PC-9 (cell line): ENCODE data around the gene FUBP1. TPM values are rescaled to one million over a fixed set of nuclear protein-coding genes. Genes with fewer than 3 reads are reported as not detected.
"Not testable (repeated sequence)": the region's sequence is repeated elsewhere in the genome, so short reads cannot be mapped to it uniquely, and the experiment has no call there.

Source experiments
- BruUV-seq: library from RNA; stranded (reverse); fragments of 400-500 nt; replicated peaks from 2 replicates; lab custom pipeline; 2021; lab: Mats Ljungman, UMichigan
- CTCF ChIA-PET: fragments of 300-600 bp; sonication (Branson Sonifier 250); formaldehyde crosslinking; loops from one replicate; lab custom pipeline; 2022; ENCODE audit warnings: antibody characterized with exemption; lab: Charles Lee
- POLR2A ChIA-PET: fragments of 300-600 bp; sonication (Branson Sonifier 250); formaldehyde crosslinking; loops from one replicate; lab custom pipeline; 2022; ENCODE audit warnings: antibody characterized with exemption; ENCODE audit not compliant: unreplicated experiment; lab: Charles Lee
- DNase-seq, 2 experiments: peaks; one replicate each; pipeline versions ENCODE4 v3.0.0 to v3.0.0-alpha.2; 2015 to 2022; ENCODE audit warnings: mixed read lengths in 1 of 2
- H2AFZ ChIP-seq: fragments of 200-600 bp; sonication (generic); 2 replicates; pipeline ENCODE4 v1.8.1; 2017; ENCODE audit warnings: antibody characterized with exemption
- H3F3A ChIP-seq: fragments of 200-600 bp; sonication (generic); 2 replicates; pipeline ENCODE4 v1.8.1; 2017; ENCODE audit warnings: antibody characterized with exemption, mild to moderate bottlenecking, low read depth; ENCODE audit not compliant: insufficient read depth
- H3K27ac ChIP-seq: fragments of 200-600 bp; sonication (generic); 2 replicates; pipeline ENCODE4 v1.6.1; 2016; ENCODE audit warnings: mixed run types
- H3K27me3 ChIP-seq: fragments of 200-600 bp; sonication (generic); 2 replicates; pipeline ENCODE4 v1.6.1; 2016; ENCODE audit warnings: low read depth, mixed run types; ENCODE audit not compliant: insufficient read depth
- H3K36me3 ChIP-seq: fragments of 200-600 bp; sonication (generic); 2 replicates; pipeline ENCODE4 v1.6.1; 2016; ENCODE audit warnings: low read depth, mixed run types
- H3K4me1 ChIP-seq: fragments of 200-600 bp; sonication (generic); replicated peaks from 2 replicates; pipeline ENCODE4 v1.6.1; 2016; ENCODE audit warnings: mixed run types; ENCODE audit not compliant: insufficient read depth
- H3K4me2 ChIP-seq: fragments of 200-600 bp; sonication (generic); 2 replicates; pipeline ENCODE4 v1.6.1; 2017; ENCODE audit warnings: mixed run types
- H3K4me3 ChIP-seq: fragments of 200-600 bp; sonication (generic); 2 replicates; pipeline ENCODE4 v1.6.1; 2016; ENCODE audit warnings: mixed run types
- H3K79me2 ChIP-seq: fragments of 200-600 bp; sonication (generic); 2 replicates; pipeline ENCODE4 v1.6.1; 2017; ENCODE audit warnings: low read depth, mixed run types
- H3K9me2 ChIP-seq: fragments of 200-600 bp; sonication (generic); 2 replicates; pipeline ENCODE4 v1.8.1; 2017; ENCODE audit warnings: mild to moderate bottlenecking; ENCODE audit not compliant: insufficient read depth
- H3K9me3 ChIP-seq: fragments of 200-600 bp; sonication (generic); 2 replicates; pipeline ENCODE4 v1.8.1; 2016; ENCODE audit warnings: low read depth; ENCODE audit not compliant: insufficient read depth
- H4K20me1 ChIP-seq: fragments of 200-600 bp; sonication (generic); 2 replicates; pipeline ENCODE4 v1.8.1; 2017; ENCODE audit not compliant: insufficient read depth
- EZH2 ChIP-seq: fragments of 200-600 bp; sonication (generic); IDR thresholded peaks from 2 replicates; pipeline ENCODE4 v1.8.0; 2017; ENCODE audit warnings: antibody characterized with exemption, low read depth
- intact Hi-C: fragments of 100-400 bp; cut with micrococcal nuclease; formaldehyde crosslinking; loops from one replicate; pipeline ENCODE4 v1.10.0; 2022; ENCODE audit not compliant: unreplicated experiment
- total RNA-seq: library from RNA; stranded (reverse); gene quantifications from 2 replicates; pipeline ENCODE4 v1.2.3, GENCODE V29; 2021
- TF ChIP-seq, protein P1 (sequence below): fragments of 200-600 bp; sonication (generic); conservative IDR thresholded peaks from 2 replicates; pipeline ENCODE4 v1.6.1; 2017; ENCODE audit warnings: mixed run types, antibody characterized with exemption, mild to moderate bottlenecking, moderate library complexity

FUBP1 gene
- total RNA-seq, 1 experiment from 2014 or later, result 152 TPM

- Histone ChIP-seq H3F3A (no peaks in the 10 kb centered on the region; the same call in 1 of the 2 replicates), H3K9me3 (no peaks in the 10 kb centered on the region), H3K4me2 (no peak overlapping the region), H3K27ac (no peak overlapping the region), H3K79me2 (no peaks in the 10 kb centered on the region), H3K36me3 (no peaks in the 10 kb centered on the region), H4K20me1 (no peaks in the 10 kb centered on the region), H3K4me1 (no peaks in the 10 kb centered on the region), H2AFZ (no peak overlapping the region), H3K9me2 (no peaks in the 10 kb centered on the region), H3K27me3 (no peaks in the 10 kb centered on the region), H3K4me3 (no peak overlapping the region)
- no TSS peak for BruUV-seq
- DNase-seq, result no peak
- ChIA-PET CTCF (no interaction called here), POLR2A (interaction anchor here (0.7 kb wide), 1 partner anchor 1118 kb away, joined by 6 read pairs; no protein-coding TSS in a partner anchor)
- TF ChIP-seq, protein P1, sequence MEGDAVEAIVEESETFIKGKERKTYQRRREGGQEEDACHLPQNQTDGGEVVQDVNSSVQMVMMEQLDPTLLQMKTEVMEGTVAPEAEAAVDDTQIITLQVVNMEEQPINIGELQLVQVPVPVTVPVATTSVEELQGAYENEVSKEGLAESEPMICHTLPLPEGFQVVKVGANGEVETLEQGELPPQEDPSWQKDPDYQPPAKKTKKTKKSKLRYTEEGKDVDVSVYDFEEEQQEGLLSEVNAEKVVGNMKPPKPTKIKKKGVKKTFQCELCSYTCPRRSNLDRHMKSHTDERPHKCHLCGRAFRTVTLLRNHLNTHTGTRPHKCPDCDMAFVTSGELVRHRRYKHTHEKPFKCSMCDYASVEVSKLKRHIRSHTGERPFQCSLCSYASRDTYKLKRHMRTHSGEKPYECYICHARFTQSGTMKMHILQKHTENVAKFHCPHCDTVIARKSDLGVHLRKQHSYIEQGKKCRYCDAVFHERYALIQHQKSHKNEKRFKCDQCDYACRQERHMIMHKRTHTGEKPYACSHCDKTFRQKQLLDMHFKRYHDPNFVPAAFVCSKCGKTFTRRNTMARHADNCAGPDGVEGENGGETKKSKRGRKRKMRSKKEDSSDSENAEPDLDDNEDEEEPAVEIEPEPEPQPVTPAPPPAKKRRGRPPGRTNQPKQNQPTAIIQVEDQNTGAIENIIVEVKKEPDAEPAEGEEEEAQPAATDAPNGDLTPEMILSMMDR, result no peak
- no peak for TF ChIP-seq EZH2
- intact Hi-C loops, result no loop called here
These were observed 52.1 kb downstream of the FUBP1 start for GRCh38 chr1:77926561-77927357.

DNA sequence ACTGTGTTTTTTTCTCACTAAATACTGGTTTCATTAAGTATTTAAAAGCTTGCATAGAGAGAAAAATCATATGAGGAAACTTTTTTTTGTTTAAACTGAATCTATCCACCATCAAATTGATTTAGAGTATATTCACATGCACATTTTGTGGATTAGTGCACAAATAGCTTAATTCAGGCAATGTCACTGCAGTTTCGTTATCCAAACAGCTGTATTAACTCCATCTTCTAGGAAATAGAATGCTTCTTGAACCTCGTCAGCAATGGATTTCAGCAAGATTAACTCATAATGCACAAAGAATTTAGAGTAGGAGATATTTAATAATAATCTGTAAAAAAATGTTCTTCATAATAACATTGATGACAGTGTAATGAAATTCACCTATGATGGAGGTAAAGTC is 52.9 kb downstream of the FUBP1 start:
- no peaks in the 10 kb centered on the region for H3K36me3 ChIP-seq
- no peak for DNase-seq
- no peaks in the 10 kb centered on the region for H3K9me3 ChIP-seq
- no peaks in the 10 kb centered on the region; the same call in 1 of the 2 replicates for H3F3A ChIP-seq
- BruUV-seq, result no TSS peak
- TF ChIP-seq, protein P1, result no peak
- no peak for TF ChIP-seq EZH2
- ChIA-PET CTCF (no interaction called here), POLR2A (interaction anchor here (0.7 kb wide), 1 partner anchor 1119 kb away, joined by 6 read pairs; no protein-coding TSS in a partner anchor)
- H3K27ac ChIP-seq, result no peak overlapping the region
- H3K4me3 ChIP-seq, result no peak overlapping the region
- no peaks in the 10 kb centered on the region for H3K4me1 ChIP-seq
- H2AFZ ChIP-seq, result no peak overlapping the region
- H3K4me2 ChIP-seq, result no peak overlapping the region
- no peaks in the 10 kb centered on the region for H3K79me2 ChIP-seq
- H4K20me1 ChIP-seq, result no peaks in the 10 kb centered on the region
- H3K27me3 ChIP-seq, result no peaks in the 10 kb centered on the region
- intact Hi-C loops, result no loop called here
- no peaks in the 10 kb centered on the region for H3K9me2 ChIP-seq

GRCh38 chr1:77925518-77925917 is 53.4 kb downstream of the FUBP1 start:
- Histone ChIP-seq H4K20me1 (no peaks in the 10 kb centered on the region), H3K4me3 (no peak overlapping the region), H3K79me2 (no peaks in the 10 kb centered on the region), H3K36me3 (no peaks in the 10 kb centered on the region), H3K4me2 (no peak overlapping the region), H3K9me2 (no peaks in the 10 kb centered on the region), H2AFZ (no peak overlapping the region), H3K27me3 (no peaks in the 10 kb centered on the region), H3K9me3 (no peaks in the 10 kb centered on the region), H3F3A (no peaks in the 10 kb centered on the region; the same call in 1 of the 2 replicates), H3K27ac (no peak overlapping the region), H3K4me1 (no peaks in the 10 kb centered on the region)
- no TSS peak for BruUV-seq
- no peak for TF ChIP-seq EZH2
- TF ChIP-seq, protein P1, result no peak
- CTCF ChIA-PET, result no interaction called here
- POLR2A ChIA-PET, result interaction anchor here (0.7 kb wide), 2 partner anchors 144 to 1119 kb away, joined by 3 to 6 read pairs; no protein-coding TSS in a partner anchor
- intact Hi-C loops, result no loop called here
- no peak for DNase-seq

DNA sequence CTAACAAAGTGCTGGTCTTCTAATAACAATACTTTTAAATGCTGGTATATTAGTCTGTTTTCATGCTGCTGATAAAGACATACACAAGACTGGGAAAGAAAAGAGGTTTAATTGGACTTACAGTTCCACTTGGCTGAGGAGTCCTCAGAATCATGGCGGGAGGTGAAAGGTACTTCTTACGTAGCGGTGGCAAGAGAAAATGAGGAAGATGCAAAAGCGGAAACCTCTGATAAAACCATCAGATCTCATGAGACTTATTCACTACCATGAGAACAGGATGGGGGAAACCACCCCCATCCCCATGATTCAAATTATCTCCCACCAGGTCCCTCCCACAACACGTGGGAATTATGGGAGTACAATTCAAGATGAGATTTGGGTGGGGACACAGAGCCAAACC is 60.0 kb downstream of the FUBP1 start:
- H3K9me3 ChIP-seq, H3K27me3 ChIP-seq, H3K27ac ChIP-seq, H3F3A ChIP-seq, BruUV-seq, POLR2A ChIA-PET, H3K4me2 ChIP-seq, intact Hi-C loops, H3K4me3 ChIP-seq, H2AFZ ChIP-seq, H3K4me1 ChIP-seq, H3K36me3 ChIP-seq, H4K20me1 ChIP-seq, CTCF ChIA-PET, H3K79me2 ChIP-seq, DNase-seq, H3K9me2 ChIP-seq: not testable (repeated sequence)
